ENCODE measurements around the gene TGIF2. TPM values are rescaled to one million over a fixed set of nuclear protein-coding genes. Genes with fewer than 3 reads are reported as not detected.

The TGIF2 gene
- total RNA-seq, 1 experiment from 2014 or later = 81.7 TPM

- DNase-seq = no peak
- peaks cover 0 to 6% (median 0%) of the 10 kb centered on the region in 3 experiments; a peak in 2 of 7 replicates for H3K36me3 Mint-ChIP-seq (ENCODE audit: insufficient read depth in 1 of 3, low read depth in 3 of 3)
- H4K91ac ChIP-seq (ENCODE audit: insufficient read length, low read depth, low read length) = no peak overlapping the region
- no peak overlapping the region for H2BK12ac ChIP-seq (ENCODE audit: insufficient read length, low read depth, low read length)
- no peak overlapping the region for H2BK15ac ChIP-seq (ENCODE audit: low read depth, low read length)
- H4K5ac ChIP-seq (ENCODE audit: insufficient read length, low read depth, low read length) = no peak overlapping the region
- no peak overlapping the region for H3K27ac Mint-ChIP-seq
- H3K4ac ChIP-seq (ENCODE audit: low read depth, low read length) = no peak overlapping the region
- H3K27me3 ChIP-seq (ENCODE audit: insufficient read depth, low read length) = no peaks in the 10 kb centered on the region
- no peaks in the 10 kb centered on the region for H3K9me3 ChIP-seq (ENCODE audit: control insufficient read depth, low read depth, low read length)
- H4K8ac ChIP-seq (replicated peaks; ENCODE audit: insufficient read length, low read depth, low read length) = no peak overlapping the region
- H3K18ac ChIP-seq (ENCODE audit: insufficient read length, low read depth, low read length) = no peak overlapping the region
- no peak overlapping the region for H3K4me2 ChIP-seq (ENCODE audit: insufficient read depth, insufficient read length, low read length)
- H3K14ac ChIP-seq (ENCODE audit: insufficient read depth, low read length) = no peak overlapping the region
- H2AK5ac ChIP-seq (ENCODE audit: insufficient read length, low read length) = no peak overlapping the region
- no peak overlapping the region for H3K9ac ChIP-seq (ENCODE audit: extremely low read depth, insufficient read length, low read length)
- H3T11ph ChIP-seq (ENCODE audit: low read length) = no peak overlapping the region
- no peaks in the 10 kb centered on the region for H3K9me3 Mint-ChIP-seq
- peaks cover 3% of the 10 kb centered on the region for H3K79me1 ChIP-seq (ENCODE audit: insufficient read depth, low read depth, low read length, poor library complexity, severe bottlenecking)
- H3K23ac ChIP-seq (ENCODE audit: insufficient read length, low read depth, low read length) = no peak overlapping the region
- H3K56ac ChIP-seq (ENCODE audit: insufficient read length, low read depth, low read length) = no peak overlapping the region
- no peak overlapping the region for H2BK5ac ChIP-seq (ENCODE audit: insufficient read length, low read length)
- H3K27ac ChIP-seq (ENCODE audit: insufficient read length, low read depth, low read length) = no peak overlapping the region
- H2AFZ ChIP-seq (ENCODE audit: low read length) = no peak overlapping the region
- H3K23me2 ChIP-seq (ENCODE audit: insufficient read length, low read depth, low read length, poor library complexity, severe bottlenecking) = no peaks in the 10 kb centered on the region
- H2BK120ac ChIP-seq (ENCODE audit: low read depth, low read length, poor library complexity, severe bottlenecking) = no peak overlapping the region
- H3K4me3 Mint-ChIP-seq = no peak overlapping the region
- TF ChIP-seq CTCF (conservative IDR thresholded peaks at IDR 0.05) = no peak
- H2BK20ac ChIP-seq (ENCODE audit: low read depth, low read length, poor library complexity, severe bottlenecking) = no peak overlapping the region
- H3K4me1 Mint-ChIP-seq = peaks cover 4% of the 10 kb centered on the region in 2 experiments; a peak in 3 of 4 replicates
- no peaks in the 10 kb centered on the region for H3K79me2 ChIP-seq (ENCODE audit: insufficient read depth, low read length)
- no peaks in the 10 kb centered on the region for H4K20me1 ChIP-seq (ENCODE audit: control insufficient read depth, insufficient read depth, insufficient read length)
- WGBS (ENCODE audit: extremely low coverage, insufficient read length, low lambda C conversion rate) = no CpG with 5 or more reads among the region's 2 CpGs
- H3K4me1 ChIP-seq (ENCODE audit: insufficient read depth, low read length) = no peaks in the 10 kb centered on the region
- no peaks in the 10 kb centered on the region for H3K27me3 Mint-ChIP-seq (ENCODE audit: low read depth)
Measured at GRCh38 chr20:36555248-36555647, 18.1 kb upstream of the TGIF2 start.
